Esophagus squamous epithelium (tissue), 4 donors: Measurements from ENCODE around the gene TANGO2.

Experiments used
- CTCF ChIP-seq, 6 experiments: fragments of 450-650 bp in 4 of 6; fragments of 200-600 bp in 2 of 6; sonication (generic) in 2 of 6; IDR thresholded peaks; one replicate each; pipeline ENCODE4 v1.5.1; 2016 to 2019; ENCODE audit warnings: antibody characterized with exemption in 6 of 6, mild to moderate bottlenecking in 4 of 6, moderate library complexity in 4 of 6
- POLR2A ChIP-seq, 4 donors: fragments of 450-650 bp; IDR thresholded peaks; one replicate each; pipeline ENCODE4 v1.6.1; 2017; ENCODE audit warnings: antibody characterized with exemption in 4 of 4, mild to moderate bottlenecking in 4 of 4, moderate library complexity in 3 of 4

GRCh38 chr22:20036084-20036482, 15.2 kb downstream of the TANGO2 start:
- TF ChIP-seq POLR2A (IDR thresholded peaks at IDR 0.05) (no peak), CTCF (IDR thresholded peaks at IDR 0.05) (no peak)
